Measurements from ENCODE around the gene SH3RF1. TPM values are rescaled to one million over a fixed set of nuclear protein-coding genes. Genes with fewer than 3 reads are reported as not detected.

The SH3RF1 gene
- total and polyA plus RNA-seq, 2 experiments from 2014 or later: 7.8 to 12.4 TPM

DNA sequence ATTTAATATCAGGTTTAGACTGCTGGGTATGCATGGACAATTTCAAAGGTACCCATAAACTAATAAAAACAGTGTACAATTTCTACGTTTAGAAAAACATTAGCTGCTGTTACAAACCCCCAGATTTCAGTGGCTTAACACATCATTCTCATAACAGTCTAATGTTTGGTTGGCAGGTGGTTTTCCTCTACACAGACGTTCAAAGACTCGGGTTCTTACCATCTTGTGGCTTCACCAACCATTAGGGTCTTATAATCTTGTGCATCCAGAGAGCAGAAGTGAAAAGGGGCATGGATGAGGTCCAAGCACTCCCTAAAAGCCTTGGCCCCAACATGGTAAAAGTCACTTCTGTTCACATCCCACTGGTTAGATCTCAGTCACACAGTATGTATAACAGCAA is 71.6 kb downstream of the SH3RF1 start:
- ATAC-seq: no peak
- DNase-seq (ENCODE audit: low spot score): no peak
- H3K4me1 ChIP-seq (ENCODE audit: insufficient read depth): peaks cover 3% of the 10 kb centered on the region; the same call in 1 of the 2 replicates
- H3K36me3 ChIP-seq (ENCODE audit: insufficient read depth): no peaks in the 10 kb centered on the region
- H2AFZ ChIP-seq: no peak overlapping the region
- peaks cover 22% of the 10 kb centered on the region for H3K79me2 ChIP-seq (replicated peaks; ENCODE audit: insufficient read depth)
- TF ChIP-seq, protein P1, sequence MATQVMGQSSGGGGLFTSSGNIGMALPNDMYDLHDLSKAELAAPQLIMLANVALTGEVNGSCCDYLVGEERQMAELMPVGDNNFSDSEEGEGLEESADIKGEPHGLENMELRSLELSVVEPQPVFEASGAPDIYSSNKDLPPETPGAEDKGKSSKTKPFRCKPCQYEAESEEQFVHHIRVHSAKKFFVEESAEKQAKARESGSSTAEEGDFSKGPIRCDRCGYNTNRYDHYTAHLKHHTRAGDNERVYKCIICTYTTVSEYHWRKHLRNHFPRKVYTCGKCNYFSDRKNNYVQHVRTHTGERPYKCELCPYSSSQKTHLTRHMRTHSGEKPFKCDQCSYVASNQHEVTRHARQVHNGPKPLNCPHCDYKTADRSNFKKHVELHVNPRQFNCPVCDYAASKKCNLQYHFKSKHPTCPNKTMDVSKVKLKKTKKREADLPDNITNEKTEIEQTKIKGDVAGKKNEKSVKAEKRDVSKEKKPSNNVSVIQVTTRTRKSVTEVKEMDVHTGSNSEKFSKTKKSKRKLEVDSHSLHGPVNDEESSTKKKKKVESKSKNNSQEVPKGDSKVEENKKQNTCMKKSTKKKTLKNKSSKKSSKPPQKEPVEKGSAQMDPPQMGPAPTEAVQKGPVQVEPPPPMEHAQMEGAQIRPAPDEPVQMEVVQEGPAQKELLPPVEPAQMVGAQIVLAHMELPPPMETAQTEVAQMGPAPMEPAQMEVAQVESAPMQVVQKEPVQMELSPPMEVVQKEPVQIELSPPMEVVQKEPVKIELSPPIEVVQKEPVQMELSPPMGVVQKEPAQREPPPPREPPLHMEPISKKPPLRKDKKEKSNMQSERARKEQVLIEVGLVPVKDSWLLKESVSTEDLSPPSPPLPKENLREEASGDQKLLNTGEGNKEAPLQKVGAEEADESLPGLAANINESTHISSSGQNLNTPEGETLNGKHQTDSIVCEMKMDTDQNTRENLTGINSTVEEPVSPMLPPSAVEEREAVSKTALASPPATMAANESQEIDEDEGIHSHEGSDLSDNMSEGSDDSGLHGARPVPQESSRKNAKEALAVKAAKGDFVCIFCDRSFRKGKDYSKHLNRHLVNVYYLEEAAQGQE (IDR thresholded peaks at IDR 0.05; ENCODE audit: unreplicated experiment): no peak
- no peak for TF ChIP-seq CREB1 (CRISPR knock-in tag; IDR thresholded peaks at IDR 0.05; ENCODE audit: low read depth)
- no peak for TF ChIP-seq EZH2phosphoT487 (IDR thresholded peaks at IDR 0.05; ENCODE audit: unreplicated experiment)
- TF ChIP-seq, protein P2, sequence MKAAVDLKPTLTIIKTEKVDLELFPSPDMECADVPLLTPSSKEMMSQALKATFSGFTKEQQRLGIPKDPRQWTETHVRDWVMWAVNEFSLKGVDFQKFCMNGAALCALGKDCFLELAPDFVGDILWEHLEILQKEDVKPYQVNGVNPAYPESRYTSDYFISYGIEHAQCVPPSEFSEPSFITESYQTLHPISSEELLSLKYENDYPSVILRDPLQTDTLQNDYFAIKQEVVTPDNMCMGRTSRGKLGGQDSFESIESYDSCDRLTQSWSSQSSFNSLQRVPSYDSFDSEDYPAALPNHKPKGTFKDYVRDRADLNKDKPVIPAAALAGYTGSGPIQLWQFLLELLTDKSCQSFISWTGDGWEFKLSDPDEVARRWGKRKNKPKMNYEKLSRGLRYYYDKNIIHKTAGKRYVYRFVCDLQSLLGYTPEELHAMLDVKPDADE (IDR thresholded peaks at IDR 0.05): no peak
- TF ChIP-seq, protein P3, sequence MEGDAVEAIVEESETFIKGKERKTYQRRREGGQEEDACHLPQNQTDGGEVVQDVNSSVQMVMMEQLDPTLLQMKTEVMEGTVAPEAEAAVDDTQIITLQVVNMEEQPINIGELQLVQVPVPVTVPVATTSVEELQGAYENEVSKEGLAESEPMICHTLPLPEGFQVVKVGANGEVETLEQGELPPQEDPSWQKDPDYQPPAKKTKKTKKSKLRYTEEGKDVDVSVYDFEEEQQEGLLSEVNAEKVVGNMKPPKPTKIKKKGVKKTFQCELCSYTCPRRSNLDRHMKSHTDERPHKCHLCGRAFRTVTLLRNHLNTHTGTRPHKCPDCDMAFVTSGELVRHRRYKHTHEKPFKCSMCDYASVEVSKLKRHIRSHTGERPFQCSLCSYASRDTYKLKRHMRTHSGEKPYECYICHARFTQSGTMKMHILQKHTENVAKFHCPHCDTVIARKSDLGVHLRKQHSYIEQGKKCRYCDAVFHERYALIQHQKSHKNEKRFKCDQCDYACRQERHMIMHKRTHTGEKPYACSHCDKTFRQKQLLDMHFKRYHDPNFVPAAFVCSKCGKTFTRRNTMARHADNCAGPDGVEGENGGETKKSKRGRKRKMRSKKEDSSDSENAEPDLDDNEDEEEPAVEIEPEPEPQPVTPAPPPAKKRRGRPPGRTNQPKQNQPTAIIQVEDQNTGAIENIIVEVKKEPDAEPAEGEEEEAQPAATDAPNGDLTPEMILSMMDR (conservative IDR thresholded peaks at IDR 0.05; ENCODE audit: low read depth in 2 of 2): no peak
- no peak for TF ChIP-seq ZNF114 (CRISPR knock-in tag; IDR thresholded peaks at IDR 0.05)
- no peak for TF ChIP-seq JUNB (IDR thresholded peaks at IDR 0.05; ENCODE audit: unreplicated experiment)
- TF ChIP-seq POLR2AphosphoS5 (IDR thresholded peaks at IDR 0.05; ENCODE audit: low read depth): no peak
- TF ChIP-seq EZH2 (IDR thresholded peaks at IDR 0.05; ENCODE audit: low read depth, unreplicated experiment): no peak
- no peak for TF ChIP-seq ZNF331 (CRISPR knock-in tag; IDR thresholded peaks at IDR 0.05; ENCODE audit: low read depth)
- TF ChIP-seq, protein P4, sequence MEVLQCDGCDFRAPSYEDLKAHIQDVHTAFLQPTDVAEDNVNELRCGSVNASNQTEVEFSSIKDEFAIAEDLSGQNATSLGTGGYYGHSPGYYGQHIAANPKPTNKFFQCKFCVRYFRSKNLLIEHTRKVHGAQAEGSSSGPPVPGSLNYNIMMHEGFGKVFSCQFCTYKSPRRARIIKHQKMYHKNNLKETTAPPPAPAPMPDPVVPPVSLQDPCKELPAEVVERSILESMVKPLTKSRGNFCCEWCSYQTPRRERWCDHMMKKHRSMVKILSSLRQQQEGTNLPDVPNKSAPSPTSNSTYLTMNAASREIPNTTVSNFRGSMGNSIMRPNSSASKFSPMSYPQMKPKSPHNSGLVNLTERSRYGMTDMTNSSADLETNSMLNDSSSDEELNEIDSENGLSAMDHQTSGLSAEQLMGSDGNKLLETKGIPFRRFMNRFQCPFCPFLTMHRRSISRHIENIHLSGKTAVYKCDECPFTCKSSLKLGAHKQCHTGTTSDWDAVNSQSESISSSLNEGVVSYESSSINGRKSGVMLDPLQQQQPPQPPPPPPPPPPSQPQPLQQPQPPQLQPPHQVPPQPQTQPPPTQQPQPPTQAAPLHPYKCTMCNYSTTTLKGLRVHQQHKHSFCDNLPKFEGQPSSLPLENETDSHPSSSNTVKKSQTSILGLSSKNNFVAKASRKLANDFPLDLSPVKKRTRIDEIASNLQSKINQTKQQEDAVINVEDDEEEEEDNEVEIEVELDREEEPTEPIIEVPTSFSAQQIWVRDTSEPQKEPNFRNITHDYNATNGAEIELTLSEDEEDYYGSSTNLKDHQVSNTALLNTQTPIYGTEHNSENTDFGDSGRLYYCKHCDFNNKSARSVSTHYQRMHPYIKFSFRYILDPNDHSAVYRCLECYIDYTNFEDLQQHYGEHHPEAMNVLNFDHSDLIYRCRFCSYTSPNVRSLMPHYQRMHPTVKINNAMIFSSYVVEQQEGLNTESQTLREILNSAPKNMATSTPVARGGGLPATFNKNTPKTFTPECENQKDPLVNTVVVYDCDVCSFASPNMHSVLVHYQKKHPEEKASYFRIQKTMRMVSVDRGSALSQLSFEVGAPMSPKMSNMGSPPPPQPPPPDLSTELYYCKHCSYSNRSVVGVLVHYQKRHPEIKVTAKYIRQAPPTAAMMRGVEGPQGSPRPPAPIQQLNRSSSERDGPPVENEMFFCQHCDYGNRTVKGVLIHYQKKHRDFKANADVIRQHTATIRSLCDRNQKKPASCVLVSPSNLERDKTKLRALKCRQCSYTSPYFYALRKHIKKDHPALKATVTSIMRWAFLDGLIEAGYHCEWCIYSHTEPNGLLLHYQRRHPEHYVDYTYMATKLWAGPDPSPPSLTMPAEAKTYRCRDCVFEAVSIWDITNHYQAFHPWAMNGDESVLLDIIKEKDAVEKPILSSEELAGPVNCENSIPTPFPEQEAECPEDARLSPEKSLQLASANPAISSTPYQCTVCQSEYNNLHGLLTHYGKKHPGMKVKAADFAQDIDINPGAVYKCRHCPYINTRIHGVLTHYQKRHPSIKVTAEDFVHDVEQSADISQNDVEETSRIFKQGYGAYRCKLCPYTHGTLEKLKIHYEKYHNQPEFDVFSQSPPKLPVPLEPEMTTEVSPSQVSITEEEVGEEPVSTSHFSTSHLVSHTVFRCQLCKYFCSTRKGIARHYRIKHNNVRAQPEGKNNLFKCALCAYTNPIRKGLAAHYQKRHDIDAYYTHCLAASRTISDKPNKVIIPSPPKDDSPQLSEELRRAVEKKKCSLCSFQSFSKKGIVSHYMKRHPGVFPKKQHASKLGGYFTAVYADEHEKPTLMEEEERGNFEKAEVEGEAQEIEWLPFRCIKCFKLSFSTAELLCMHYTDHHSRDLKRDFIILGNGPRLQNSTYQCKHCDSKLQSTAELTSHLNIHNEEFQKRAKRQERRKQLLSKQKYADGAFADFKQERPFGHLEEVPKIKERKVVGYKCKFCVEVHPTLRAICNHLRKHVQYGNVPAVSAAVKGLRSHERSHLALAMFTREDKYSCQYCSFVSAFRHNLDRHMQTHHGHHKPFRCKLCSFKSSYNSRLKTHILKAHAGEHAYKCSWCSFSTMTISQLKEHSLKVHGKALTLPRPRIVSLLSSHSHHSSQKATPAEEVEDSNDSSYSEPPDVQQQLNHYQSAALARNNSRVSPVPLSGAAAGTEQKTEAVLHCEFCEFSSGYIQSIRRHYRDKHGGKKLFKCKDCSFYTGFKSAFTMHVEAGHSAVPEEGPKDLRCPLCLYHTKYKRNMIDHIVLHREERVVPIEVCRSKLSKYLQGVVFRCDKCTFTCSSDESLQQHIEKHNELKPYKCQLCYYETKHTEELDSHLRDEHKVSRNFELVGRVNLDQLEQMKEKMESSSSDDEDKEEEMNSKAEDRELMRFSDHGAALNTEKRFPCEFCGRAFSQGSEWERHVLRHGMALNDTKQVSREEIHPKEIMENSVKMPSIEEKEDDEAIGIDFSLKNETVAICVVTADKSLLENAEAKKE (CRISPR knock-in tag; IDR thresholded peaks at IDR 0.05): no peak
- no peak for TF ChIP-seq NANOG (IDR thresholded peaks at IDR 0.05; ENCODE audit: borderline replicate concordance)
- no peak for TF ChIP-seq STAT1 (IDR thresholded peaks at IDR 0.05; ENCODE audit: unreplicated experiment)
- no peak overlapping the region for H3K4me2 ChIP-seq
- H3K27ac ChIP-seq (ENCODE audit: low read depth): no peak overlapping the region
- H3F3A ChIP-seq (replicated peaks; ENCODE audit: low read depth): no peaks in the 10 kb centered on the region
- no peak overlapping the region for H3K4me3 ChIP-seq
- Mint-ChIP-seq H3K27me3 (ENCODE audit: insufficient read depth, low read depth, poor library complexity) (no peaks in the 10 kb centered on the region), H3K4me3 (no peak overlapping the region), H3K36me3 (ENCODE audit: low read depth) (no peaks in the 10 kb centered on the region; the same call in 2 of the 3 replicates), H3K9me3 (no peaks in the 10 kb centered on the region; the same call in 2 of the 3 replicates), H3K27ac (no peak overlapping the region), H3K4me1 (peaks cover 14% of the 10 kb centered on the region)
- H3K27me3 ChIP-seq (ENCODE audit: insufficient read depth): no peaks in the 10 kb centered on the region
- no peaks in the 10 kb centered on the region for H4K20me1 ChIP-seq (replicated peaks; ENCODE audit: insufficient read depth)
- H3K9me2 ChIP-seq (ENCODE audit: insufficient read depth): no peaks in the 10 kb centered on the region

All from GM23338 (cell line).